GM10266 (cell line): ENCODE data around the gene KCNMA1.

Experiments
- DNase-seq: peaks from one replicate; pipeline ENCODE4 v3.0.0; 2012; ENCODE audit errors: extremely low spot score
- TF ChIP-seq, protein P1 (sequence below): IDR thresholded peaks from 2 replicates; pipeline ENCODE4 v1.5.1; 2012; ENCODE audit warnings: mild to moderate bottlenecking, low read depth; ENCODE audit not compliant: control insufficient read depth, insufficient read depth; ENCODE audit errors: missing control alignments

Gene KCNMA1

DNA sequence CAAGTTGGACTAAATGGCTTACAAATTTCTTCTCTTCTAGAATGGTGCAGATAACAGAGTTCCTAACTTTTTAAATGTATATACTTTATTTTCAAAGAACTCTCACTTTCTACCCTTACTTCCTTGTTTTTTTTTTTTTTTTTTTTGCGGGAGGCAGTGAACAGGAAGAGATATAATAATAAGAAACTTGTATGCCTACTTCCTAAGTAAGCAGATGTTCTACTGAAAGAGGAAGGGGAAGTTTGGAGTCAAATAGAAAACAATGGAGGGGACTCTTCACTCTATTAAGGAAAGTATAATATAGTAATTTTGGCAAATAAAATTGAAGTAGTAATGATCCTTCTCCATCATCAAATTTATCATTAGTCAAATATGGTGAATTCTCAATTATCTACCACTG lies 754.0 kb downstream of the KCNMA1 start:
- no peak for DNase-seq
- TF ChIP-seq, protein P1, sequence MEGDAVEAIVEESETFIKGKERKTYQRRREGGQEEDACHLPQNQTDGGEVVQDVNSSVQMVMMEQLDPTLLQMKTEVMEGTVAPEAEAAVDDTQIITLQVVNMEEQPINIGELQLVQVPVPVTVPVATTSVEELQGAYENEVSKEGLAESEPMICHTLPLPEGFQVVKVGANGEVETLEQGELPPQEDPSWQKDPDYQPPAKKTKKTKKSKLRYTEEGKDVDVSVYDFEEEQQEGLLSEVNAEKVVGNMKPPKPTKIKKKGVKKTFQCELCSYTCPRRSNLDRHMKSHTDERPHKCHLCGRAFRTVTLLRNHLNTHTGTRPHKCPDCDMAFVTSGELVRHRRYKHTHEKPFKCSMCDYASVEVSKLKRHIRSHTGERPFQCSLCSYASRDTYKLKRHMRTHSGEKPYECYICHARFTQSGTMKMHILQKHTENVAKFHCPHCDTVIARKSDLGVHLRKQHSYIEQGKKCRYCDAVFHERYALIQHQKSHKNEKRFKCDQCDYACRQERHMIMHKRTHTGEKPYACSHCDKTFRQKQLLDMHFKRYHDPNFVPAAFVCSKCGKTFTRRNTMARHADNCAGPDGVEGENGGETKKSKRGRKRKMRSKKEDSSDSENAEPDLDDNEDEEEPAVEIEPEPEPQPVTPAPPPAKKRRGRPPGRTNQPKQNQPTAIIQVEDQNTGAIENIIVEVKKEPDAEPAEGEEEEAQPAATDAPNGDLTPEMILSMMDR, result no peak

DNA sequence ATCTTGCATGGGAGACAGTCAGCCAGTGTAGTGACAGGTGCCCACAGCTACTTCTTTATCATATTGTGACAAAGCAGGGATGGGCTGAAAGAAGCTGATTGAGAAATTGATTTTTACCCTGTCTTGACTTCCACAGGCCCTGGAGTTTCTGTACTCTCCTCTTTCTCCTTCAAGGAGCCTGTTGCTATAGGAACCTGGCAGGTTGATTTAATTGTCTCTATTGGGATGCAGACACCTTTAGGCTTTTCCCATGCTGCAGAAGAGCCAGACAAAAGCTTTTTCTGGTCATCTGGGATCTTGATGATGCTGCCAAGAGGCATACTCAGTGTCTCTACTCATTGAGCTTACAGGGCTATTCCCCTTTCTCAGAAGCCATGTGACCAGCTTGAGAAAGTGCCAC lies 754.8 kb downstream of the KCNMA1 start:
- DNase-seq, result no peak

DNA sequence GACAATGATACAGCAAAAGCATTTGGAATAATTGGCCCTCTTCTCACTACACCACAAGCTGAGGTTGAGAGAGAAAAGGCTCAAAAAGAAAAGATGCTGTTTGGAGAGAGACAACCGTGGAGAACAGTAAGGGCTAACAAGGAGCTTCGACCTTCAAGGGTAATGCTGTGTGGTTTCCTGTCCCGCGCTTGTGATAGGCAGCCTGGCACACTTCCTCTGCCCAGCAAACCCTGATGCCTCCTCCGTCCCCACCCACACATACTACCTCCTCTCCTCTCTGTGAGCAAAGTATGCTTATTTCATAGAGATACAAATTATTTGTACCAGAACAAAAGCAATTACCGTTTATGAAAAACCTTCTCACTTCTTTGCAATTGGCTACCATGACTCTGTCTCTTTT lies 755.4 kb downstream of the KCNMA1 start:
- TF ChIP-seq, protein P1, result no peak
- DNase-seq, result no peak

More for the DNA sequence above, 754.8 kb downstream of the KCNMA1 start:
- TF ChIP-seq, protein P1, result no peak

DNA sequence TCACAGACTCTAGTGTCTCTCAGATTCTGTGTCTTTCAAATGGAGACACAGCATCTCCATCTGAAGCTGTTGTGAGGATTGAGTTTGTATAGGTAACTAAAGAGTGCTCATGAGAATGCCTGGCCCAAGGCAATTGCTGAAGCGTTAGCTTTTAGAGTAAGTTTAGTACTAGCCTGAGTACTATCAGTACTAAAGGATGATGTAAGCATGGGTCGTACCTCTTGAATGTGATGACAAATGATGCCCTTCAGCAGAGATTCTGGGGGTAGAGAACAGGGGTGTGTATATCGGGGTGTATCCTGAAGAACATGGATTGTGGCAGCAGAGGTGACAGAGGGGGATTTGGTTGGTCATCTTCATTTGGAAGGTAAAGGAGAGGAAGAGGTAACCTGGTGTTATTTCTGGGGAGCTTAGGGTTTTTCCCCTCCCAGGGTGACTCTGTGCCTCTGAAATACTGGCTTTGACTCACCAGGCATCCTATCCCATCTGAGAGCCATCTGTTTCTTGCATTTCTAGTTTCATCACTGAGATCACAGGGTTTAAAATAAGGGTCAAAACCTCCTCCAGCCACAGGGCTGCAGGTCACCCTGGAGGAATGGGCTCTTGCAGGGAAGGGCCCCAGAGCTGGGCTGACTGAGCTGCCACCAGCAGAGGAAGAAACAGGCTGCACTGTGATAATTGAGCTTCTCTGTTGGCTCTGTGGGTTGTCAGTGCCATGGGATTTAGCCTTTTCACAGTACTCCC lies 756.0 kb downstream of the KCNMA1 start:
- peak; percentile 12 for DNase-seq
- TF ChIP-seq, protein P1, result no peak

DNA sequence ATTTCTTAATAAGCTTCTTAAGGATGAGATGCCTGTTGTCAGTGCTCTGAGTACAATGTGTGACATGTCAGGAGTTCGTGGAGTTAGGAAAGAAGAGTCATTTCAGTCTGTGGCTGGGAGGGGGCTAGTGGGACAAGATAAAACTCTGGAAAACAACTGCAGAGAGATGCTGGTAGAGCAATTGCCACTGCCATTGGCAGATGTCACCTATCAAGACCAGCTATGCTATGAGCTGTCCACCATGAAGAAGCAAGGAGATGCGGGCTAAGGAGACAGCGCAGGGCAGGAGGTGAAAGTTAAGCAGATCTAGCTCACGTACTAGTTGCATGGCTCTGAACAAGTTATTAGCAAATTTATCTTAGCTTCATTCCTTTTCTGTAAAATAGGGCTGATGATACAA lies 756.7 kb downstream of the KCNMA1 start:
- TF ChIP-seq, protein P1, result no peak
- no peak for DNase-seq

DNA sequence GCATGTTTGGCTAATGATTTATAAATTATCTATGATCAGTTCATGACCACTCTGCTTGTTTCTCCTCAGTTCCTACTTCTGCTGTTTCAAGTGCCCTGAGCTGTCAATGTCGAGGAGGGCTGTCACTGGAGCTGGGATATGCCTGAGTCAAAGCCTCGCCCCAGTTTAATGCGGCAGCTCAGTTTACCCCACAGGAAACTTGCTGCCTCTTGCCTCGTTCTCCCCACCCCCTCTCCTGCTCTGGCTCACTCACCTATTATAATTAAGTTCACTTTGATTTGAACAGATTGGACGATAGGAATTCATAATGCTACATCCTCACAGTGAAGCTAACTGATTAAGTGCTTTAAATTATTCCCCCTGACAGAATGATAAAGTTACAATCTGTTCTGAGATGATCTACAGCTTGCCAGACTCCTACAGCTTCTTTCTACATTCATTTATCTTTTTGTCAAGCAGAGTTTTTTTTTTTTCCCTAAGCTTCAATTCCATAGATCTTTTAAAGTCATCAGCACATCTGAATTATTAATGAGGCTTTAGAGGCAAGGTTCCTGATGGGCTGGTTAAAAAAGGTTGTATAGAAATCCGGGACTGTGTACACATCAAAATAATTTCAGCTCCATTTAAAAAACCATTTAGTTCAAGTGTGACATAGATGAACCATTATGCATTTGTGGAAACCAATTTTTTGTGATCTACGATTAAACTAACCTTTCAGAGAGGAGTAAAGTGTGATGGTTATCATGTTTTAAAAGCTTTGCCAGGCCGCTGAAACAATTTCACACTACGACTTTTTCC lies 758.3 kb downstream of the KCNMA1 start:
- TF ChIP-seq, protein P1, result no peak
- no peak for DNase-seq

DNA sequence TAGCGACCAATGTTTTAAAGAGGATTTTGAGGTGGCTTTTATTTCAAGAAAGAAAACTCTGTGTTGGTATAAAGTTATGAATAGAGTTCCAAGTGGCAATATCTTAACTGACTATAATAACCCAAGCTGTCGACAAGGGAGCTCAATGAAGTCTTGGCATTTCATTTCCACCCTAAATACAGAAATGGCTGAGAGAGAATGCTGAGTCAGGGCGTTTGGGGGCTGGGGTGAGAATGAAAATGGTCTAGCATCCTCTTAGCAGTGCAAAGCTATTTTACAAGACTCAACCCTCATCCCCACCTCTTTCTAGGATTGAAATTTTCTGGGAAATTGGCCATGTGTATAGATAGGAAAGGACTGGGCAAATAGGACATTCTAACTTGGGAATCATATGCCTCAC lies 759.1 kb downstream of the KCNMA1 start:
- DNase-seq, result no peak
- TF ChIP-seq, protein P1, result no peak
